ENCODE measurements around the gene KIAA0319L.
"Not testable (repeated sequence)": the region's sequence is repeated elsewhere in the genome, so short reads cannot be mapped to it uniquely, and the experiment has no call there.

Gene KIAA0319L

GRCh38 chr1:35557118-35557610 is at the start of gene KIAA0319L:
TSS of gene KIAA0319L (minus strand) at chr1:35557403. CDS start at chr1:35554491, 2,912 bp downstream.
- DNase-seq, result no peak

DNA sequence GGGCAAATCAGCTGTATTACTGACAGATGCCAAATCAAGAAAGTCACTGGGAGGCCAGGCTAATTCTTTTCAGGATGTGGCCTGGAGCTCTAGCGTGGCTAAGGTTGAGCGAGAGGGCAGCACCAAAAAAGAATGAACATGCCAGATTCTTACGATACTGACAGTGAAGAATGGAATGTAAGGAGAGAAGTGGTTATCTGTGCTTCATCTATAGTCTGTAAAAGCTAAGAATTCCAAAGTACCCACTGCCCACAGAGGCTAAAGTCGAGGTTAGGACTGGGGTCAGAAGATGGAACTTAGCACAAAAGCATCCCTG is 48.6 kb upstream of the KIAA0319L start:
- DNase-seq, result no peak

GRCh38 chr1:35605071-35605866 is 48.1 kb upstream of the KIAA0319L start:
- DNase-seq, result no peak

GRCh38 chr1:35603941-35604340 is 46.7 kb upstream of the KIAA0319L start:
- DNase-seq, result no peak

- no peak for DNase-seq
Measured at GRCh38 chr1:35603468-35603867, 46.3 kb upstream of the KIAA0319L start.

DNA sequence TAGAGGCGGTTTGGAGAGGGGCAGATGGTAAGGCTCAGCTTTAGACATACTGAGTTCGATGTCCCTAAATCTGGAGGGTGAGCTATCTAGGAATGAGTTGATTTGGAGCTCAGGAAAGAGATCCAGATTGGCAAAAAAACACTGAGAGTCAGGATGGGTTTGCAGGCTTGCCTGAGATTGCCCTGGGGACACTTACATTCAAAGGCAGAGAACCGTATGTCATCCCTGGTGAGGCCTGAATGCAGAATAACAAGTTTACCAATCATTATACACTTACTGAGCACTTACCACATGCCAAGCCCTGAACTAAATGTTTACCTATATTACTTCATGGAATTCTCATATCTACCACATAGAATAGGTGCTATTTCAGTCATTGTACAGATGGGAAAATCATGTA is 43.4 kb upstream of the KIAA0319L start:
- DNase-seq, result no peak

DNA sequence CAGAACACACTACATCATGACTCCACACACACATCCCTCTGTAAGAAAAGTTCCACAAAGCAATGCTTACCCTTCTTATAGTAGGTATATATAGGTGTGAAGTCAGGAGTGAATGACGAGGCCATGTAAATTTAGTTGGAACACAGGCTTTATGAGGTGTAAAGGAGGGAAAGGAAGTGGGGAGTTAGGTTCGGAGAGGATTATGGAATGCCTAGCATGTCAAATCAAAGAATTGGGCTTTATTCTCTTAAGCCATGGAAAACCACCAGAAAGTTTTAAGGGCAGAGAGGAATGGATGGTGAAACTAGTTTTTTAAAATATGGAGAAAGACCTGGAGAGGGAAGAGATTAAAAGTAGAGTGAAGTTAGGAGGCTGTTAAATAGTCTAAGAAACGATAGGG is 42.2 kb upstream of the KIAA0319L start:
- no peak for DNase-seq

- no peak for DNase-seq
Measured at GRCh38 chr1:35598895-35599294, 41.7 kb upstream of the KIAA0319L start.

DNA sequence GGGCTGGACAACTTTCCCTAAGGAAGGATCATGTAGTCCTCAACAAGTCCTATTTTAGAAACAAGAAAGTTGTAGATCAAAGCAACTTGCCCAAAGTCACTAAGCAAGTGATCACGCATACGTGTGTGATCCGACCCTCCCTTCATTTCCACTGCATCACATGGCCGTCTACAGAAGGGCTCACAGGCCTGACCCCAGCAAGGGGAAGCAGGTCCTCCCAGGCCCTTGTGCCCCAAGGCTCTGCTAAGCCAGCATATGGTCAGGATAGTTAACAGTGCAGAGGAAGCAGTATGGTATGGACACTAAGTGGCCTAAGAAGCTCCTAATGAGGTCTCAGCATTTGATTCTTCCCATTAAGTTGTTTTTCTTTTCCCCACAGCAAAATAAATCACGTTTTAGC is 40.7 kb upstream of the KIAA0319L start:
- DNase-seq, result no peak

DNA sequence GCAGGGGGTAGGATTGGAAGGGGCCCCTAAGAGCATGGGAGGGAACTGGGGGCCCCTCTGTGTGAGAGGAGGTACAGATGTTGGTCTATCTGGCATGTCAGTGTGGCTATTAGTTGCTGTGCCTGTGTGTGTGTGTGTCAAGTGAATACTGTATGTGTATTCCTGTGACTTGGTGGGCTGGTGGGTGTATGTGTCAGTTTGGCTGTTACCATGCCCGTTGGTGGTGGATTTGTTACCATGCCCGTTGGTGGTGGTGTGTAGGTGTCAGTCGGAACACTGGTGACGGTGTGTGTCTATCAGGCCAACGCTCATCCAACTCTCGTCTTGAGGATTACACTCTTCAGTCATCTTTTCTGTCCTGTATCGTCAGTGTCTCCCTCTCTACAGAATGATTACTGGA is 38.5 kb upstream of the KIAA0319L start:
- DNase-seq, result no peak

DNA sequence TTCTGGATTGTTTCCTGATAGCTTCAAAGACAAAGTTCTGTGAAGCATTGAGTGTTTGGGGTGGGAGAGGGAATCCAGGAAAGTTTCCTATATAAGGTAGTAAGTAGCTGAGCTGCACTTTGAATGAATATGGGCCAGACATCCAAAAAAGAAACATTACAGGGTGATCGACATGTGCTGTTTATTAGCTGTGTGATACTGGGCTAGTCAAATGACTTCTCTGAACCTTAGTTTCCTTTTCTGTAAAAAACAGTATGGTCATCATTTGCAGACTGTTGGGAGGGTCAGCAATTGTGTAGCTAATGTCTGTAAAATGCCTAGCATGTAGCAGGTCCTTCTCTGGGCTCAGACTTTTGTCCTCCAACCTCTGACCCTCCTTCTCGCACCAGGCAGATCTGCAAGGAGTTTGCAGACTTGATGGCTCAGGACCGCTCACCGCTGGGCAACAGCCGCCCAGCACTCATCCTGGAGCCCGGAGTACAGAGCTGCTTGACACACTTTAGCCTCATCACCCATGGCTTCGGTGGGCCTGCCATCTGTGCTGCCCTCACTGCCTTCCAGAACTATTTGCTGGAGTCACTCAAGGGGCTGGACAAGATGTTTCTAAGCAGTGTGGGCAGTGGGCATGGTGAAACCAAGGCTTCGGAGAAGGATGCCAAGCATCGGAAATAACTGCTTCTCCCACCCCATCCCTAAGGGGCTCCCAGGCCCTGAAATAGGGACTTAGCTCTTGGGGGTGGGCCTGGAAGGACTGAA is 37.0 kb upstream of the KIAA0319L start:
- DNase-seq, result no peak

GRCh38 chr1:35592991-35593769 is 36.0 kb upstream of the KIAA0319L start:
- no peak for DNase-seq

DNA sequence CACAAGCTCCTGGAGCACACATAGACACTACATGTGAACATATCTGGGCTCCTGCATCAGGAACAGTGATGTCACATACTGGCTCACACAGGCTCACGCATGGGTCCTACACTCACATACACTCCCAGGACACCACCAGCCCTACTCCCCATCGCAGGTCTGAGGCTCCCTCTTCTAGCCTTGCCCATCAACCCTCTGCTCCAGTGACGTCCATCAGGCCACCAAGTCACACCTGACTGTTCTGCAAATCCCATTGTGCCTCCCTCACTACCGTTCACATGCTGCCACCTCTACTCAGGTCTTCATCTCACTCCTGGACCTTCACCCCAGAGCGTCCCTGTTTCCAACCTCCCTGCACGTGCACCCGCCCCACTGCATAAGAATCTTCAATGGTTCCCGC is 34.0 kb upstream of the KIAA0319L start:
- DNase-seq, result no peak

DNA sequence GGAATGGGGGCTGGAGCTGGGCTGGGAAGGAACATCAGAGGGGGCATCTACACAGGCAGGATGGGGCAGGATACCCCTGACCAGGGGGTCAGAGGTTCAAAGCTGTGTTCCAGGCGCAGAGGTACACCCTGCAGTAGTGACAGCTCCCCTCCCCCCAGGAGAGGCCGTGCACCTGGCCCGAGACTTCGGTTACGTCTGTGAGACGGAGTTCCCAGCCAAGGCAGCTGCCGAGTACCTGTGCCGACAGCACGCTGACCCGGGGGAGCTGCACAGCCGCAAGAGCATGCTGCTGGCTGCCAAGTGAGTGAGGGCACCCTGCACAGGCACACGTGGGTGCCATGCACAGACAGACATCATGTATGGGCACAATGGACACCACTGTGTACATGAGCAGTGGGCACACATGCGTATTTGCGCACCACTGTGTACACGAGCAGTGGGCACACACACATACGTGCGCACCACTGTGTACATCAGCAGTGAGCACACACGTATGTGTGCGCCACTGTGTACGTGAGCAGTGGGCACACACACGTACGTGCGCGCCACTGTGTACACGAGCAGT is 33.4 kb upstream of the KIAA0319L start:
- no peak for DNase-seq

DNA sequence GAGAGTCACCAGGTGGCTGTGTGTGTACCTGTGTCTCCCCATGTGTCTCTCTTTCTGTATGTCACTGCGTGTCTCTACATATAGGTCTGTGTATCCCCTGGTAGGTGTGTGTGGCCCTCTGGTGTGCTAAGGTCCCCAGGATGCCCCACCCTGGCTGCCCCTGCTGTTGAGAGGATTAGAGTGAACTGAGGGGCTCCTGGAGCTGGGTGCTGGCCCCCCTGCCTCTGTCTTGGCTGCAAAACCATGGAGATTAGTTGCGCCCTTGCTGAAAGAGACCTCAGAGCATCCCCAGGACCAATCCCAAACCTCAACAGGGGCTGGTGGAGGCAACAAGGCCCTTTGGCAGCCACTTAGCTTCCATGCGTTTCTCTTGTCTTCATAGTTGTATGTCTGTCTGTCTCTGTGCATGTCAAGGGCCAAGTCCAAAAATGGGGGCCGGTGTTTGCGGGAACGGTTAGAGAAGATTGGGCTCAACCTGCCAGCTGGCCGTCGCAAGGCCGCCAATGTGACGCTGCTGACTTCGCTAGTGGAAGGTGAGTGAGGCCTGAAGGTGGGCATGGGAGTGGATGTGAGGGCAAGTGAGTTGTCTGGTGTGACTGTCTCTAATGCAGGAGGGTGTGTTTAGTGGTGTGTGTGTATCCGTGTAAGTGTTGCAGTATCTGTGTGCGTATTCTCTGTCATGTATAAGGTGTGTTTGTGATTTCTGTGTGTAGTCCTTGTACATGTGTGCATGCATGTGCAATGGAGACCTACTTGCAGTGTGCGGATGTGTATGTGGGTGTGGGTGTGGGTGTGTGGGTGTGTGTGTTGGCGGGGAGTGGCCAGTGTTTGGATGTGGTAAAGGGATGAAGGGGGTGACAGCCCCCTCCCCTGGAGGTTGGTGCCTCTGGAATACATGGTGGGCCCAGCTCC is 32.6 kb upstream of the KIAA0319L start:
- DNase-seq, result no peak

DNA sequence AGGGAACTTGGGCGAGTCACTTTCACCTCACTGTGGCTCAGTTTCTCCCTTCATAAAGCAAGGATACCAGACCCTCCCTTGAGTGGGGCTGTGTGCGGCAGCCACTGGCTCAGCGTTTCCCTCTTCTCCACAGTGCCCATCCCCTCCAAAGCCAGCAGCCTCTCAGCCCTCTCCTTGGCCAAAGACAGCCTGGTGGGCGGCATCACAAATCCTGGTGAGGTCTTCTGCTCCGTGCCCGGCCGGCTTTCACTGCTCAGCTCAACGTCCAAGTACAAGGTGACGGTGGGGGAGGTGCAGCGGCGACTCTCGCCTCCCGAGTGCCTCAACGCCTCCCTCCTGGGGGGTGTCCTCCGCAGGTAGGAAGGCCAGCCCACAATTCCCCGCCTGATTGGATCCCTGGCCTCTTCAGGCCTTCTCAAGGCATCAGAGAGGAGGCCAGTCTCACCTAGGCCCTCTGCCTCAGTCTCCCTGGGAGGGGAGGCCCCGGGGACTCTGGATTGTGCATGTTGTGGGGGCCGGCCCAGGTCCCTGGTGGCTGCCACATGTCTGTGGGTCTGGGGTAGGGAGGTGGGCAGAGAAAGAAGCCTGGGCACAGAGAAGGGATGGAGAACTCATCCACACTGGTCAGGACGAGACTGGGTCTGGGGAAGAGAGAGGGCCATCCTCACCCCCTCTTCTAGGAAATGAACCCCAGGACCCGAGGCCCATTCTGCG is 31.2 kb upstream of the KIAA0319L start:
- DNase-seq, result no peak

GRCh38 chr1:35587736-35588135 is 30.5 kb upstream of the KIAA0319L start:
- DNase-seq, result no peak

DNA sequence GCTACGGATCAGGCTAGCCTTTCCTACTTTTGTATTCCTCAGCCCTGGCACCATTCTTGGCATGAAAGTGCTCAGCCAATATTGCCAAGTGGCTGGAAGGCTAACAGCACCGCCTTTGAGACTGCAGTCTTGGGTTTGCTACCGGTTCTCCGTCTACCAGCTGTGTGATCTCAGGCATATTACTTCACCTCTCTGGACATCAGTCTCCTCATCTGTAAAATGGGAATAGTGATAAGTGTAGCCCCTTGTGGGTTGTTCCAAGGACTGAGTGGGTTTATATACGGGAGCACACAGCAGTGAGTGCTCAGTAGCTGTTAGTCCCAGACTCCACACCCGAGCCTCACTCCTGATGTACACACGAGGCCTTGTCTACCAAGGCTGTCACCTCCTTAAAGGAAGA is 29.6 kb upstream of the KIAA0319L start:
- DNase-seq, result no peak

- not testable (repeated sequence) for DNase-seq
Measured at GRCh38 chr1:35585805-35586204, 28.6 kb upstream of the KIAA0319L start.

DNA sequence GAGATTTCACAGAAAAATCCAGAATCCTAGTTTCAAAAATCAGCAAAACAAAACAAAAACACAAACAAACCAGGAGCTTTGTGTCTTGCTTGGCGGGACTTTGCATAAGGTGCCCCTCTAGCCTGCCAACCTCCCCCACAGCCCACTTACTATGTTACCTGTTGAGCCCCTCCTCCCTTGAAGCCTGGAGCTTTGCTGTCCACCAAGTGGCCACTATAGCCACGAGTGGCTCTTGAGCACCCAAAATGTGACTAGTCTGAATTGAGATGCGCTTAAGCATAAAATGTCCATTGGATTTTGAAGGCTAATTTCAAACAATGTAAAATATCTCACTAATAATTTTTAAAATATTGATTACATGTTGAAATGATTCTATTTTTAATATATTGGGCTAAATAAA is 28.1 kb upstream of the KIAA0319L start:
- DNase-seq, result no peak

- not testable (repeated sequence) for DNase-seq
Measured at GRCh38 chr1:35581621-35582020, 24.4 kb upstream of the KIAA0319L start.

All from stimulated activated CD4-positive, alpha-beta T cell treated with anti-CD3 and anti-CD28 coated beads, Interleukin-2, amount 100 ng/mL, for 48 hours (primary cell).